OCI-LY3 (cell line): ENCODE results near the gene RCAN2.

Experiments
- EZH2phosphoT487 ChIP-seq: fragments of 200-600 bp; shearing (Covaris generic); IDR thresholded peaks from 2 replicates; pipeline ENCODE4 v1.6.1; 2018; ENCODE audit warnings: antibody characterized with exemption, mixed run types, low read depth
- TF ChIP-seq, protein P1 (sequence below): fragments of 200-600, 300-600 bp; sonication (generic); IDR thresholded peaks from 2 replicates; pipeline ENCODE4 v1.5.1; 2014; ENCODE audit warnings: antibody characterized with exemption, low read length, low read depth

DNA sequence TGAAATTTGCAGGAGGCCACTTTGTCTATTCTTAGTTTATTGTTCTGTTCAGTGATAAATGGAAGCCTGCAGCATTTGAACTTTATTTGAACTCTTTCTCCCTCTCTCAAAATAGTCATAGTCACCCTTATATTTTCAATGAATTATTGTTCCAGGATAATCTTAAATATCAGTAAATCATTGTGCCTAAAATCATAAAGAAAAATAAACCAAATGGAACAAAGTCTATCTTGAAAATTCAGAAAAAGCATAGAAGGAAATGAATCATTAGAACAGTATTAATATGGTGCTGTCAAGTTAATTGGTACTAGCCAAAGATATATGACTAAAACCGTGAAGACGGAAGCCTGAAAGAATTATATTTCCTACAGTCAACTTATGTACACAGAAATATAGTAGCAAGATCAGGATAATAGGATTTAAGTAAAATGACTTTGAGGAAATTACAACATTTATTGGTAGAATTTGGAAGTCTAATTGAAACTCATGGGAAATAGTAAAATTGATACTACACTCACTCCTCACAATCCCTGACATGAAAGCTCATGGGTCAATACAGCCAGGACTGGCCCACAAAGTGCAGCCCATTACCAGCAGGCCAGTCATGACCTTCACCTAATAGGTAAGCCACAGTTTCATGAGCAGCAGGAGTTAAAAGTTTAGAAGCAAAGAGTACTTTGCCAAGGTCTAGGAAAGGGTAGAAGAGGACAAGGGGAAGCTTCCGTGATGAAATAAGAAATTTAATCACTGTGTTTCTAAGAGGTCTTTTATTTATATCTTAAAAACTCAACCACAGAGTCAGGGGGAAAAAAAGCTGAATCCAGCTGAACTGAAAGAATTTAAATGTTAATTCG, 200.6 kb downstream of the RCAN2 start:
- TF ChIP-seq, protein P1, sequence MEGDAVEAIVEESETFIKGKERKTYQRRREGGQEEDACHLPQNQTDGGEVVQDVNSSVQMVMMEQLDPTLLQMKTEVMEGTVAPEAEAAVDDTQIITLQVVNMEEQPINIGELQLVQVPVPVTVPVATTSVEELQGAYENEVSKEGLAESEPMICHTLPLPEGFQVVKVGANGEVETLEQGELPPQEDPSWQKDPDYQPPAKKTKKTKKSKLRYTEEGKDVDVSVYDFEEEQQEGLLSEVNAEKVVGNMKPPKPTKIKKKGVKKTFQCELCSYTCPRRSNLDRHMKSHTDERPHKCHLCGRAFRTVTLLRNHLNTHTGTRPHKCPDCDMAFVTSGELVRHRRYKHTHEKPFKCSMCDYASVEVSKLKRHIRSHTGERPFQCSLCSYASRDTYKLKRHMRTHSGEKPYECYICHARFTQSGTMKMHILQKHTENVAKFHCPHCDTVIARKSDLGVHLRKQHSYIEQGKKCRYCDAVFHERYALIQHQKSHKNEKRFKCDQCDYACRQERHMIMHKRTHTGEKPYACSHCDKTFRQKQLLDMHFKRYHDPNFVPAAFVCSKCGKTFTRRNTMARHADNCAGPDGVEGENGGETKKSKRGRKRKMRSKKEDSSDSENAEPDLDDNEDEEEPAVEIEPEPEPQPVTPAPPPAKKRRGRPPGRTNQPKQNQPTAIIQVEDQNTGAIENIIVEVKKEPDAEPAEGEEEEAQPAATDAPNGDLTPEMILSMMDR: no peak
- no peak for TF ChIP-seq EZH2phosphoT487
